Right lobe of liver (tissue), 4 donors: Measurements from ENCODE around the gene TNFRSF1B.

Source experiments
- CTCF ChIP-seq, 4 donors: fragments of 200-600 bp in 3 of 4; fragments of 450-650 bp in 1 of 4; IDR thresholded peaks; one replicate each; pipeline versions ENCODE4 v1.5.1 to v1.8.0; 2016 to 2022; ENCODE audit warnings: antibody characterized with exemption in 4 of 4, mild to moderate bottlenecking in 2 of 4
- POLR2A ChIP-seq: fragments of 450-650 bp; IDR thresholded peaks from one replicate; pipeline ENCODE4 v1.6.1; 2017; ENCODE audit warnings: antibody characterized with exemption, mild to moderate bottlenecking
- donor health status: DM: no; HTN: no; CAD: no.
- donor health status: DM: no; HTN: no; CAD: no.
- donor health status: DM: no; HTN: yes; CAD: no.

- TF ChIP-seq POLR2A (no peak), CTCF (IDR thresholded peaks at IDR 0.05) (no peak)
Measured at GRCh38 chr1:12159816-12160215, 7.0 kb upstream of the TNFRSF1B start.
